Left lung (tissue), 10 donors: ENCODE measurements around the gene NFKBIA. TPM values are rescaled to one million over a fixed set of nuclear protein-coding genes. Genes with fewer than 3 reads are reported as not detected.
"Not testable (repeated sequence)": the region's sequence is repeated elsewhere in the genome, so short reads cannot be mapped to it uniquely, and the experiment has no call there.

Experiments used
- ATAC-seq: fragments of 200-7000 bp; cut with Tn5 transposase; one replicate; pipeline ENCODE4 v1.9.1; 2020; ENCODE audit warnings: moderate library complexity
- DNase-seq, 4 donors: peaks; one replicate each; pipeline ENCODE4 v3.0.0-alpha.2; 2013 to 2020
- H3K27ac ChIP-seq, 2 donors: fragments of 200-600 bp; sonication (generic) in 1 of 2; one replicate each; pipeline versions ENCODE4 v1.5.0 to v1.8.0; 2020 to 2021
- H3K27me3 ChIP-seq, 2 donors: fragments of 200-600 bp; sonication (generic) in 1 of 2; one replicate each; pipeline versions ENCODE4 v1.5.0 to v1.8.0; 2020 to 2021
- H3K36me3 ChIP-seq, 2 donors: fragments of 200-600 bp; sonication (generic) in 1 of 2; one replicate each; pipeline versions ENCODE4 v1.5.0 to v1.8.0; 2020 to 2021
- H3K4me1 ChIP-seq, 2 donors: fragments of 200-600 bp; one replicate each; pipeline ENCODE4 v1.8.0; 2021
- H3K4me3 ChIP-seq, 2 donors: fragments of 200-600 bp; sonication (generic) in 1 of 2; one replicate each; pipeline versions ENCODE4 v1.5.0 to v1.8.0; 2020 to 2021; ENCODE audit warnings: mild to moderate bottlenecking in 1 of 2
- H3K9me3 ChIP-seq, 2 donors: fragments of 200-600 bp; sonication (generic) in 1 of 2; one replicate each; pipeline versions ENCODE4 v1.5.0 to v1.8.0; 2020 to 2021
- CTCF ChIP-seq, 2 donors: fragments of 200-600 bp; sonication (generic) in 1 of 2; IDR thresholded peaks; one replicate each; pipeline versions ENCODE4 v1.5.0 to v1.8.0; 2021; ENCODE audit warnings: antibody characterized with exemption in 2 of 2
- intact Hi-C, 2 donors: fragments of 100-400 bp; cut with DNase I; formaldehyde crosslinking; loops; one replicate each; pipeline versions ENCODE4 v1.11.2 to v1.14.2; 2022
- polyA plus RNA-seq, 6 donors: library from polyadenylated mRNA; unstranded; fragments of 120-200 nt; gene quantifications; one replicate each; pipeline ENCODE4 v1.2.1, GENCODE V29; 2013; ENCODE audit not compliant: insufficient read length in 6 of 6
- total RNA-seq, 2 donors: library from RNA; stranded (reverse); fragmentation: NEBNext Ultra II Directional; extraction: Animal tissue kit (Norgen Biotek cat#: 25700); gene quantifications; one replicate each; pipeline ENCODE4 v1.2.1, GENCODE V29; 2021
- donor health status: DM: no; HTN: yes; CAD: no.
- donor health status: DM: no; HTN: no; CAD: no.

Gene NFKBIA
- total and polyA plus RNA-seq, 8 donors, result 74.7 to 348 (median 99.7) TPM

GRCh38 chr14:35365130-35366055 lies 39.2 kb downstream of the NFKBIA start:
- no peak for TF ChIP-seq CTCF (IDR thresholded peaks at IDR 0.05)
- Histone ChIP-seq H3K9me3 (no peaks in the 10 kb centered on the region), H3K4me3 (no peak overlapping the region), H3K27me3 (no peaks in the 10 kb centered on the region), H3K27ac (peak overlapping the region; percentile 84 to 88), H3K36me3 (no peaks in the 10 kb centered on the region), H3K4me1 (peaks cover 28 to 87% of the 10 kb centered on the region in 2 donors)
- intact Hi-C loops, result no loop called here
- DNase-seq, result peak in 2 of 4 donors; percentile 88 to 89
- peak; percentile 87 for ATAC-seq

- Histone ChIP-seq H3K4me1 (peaks cover 28 to 62% of the 10 kb centered on the region in 2 donors), H3K27me3 (no peaks in the 10 kb centered on the region), H3K27ac (peak overlapping the region; percentile 39 to 59), H3K4me3 (no peak overlapping the region), H3K36me3 (no peaks in the 10 kb centered on the region), H3K9me3 (no peaks in the 10 kb centered on the region)
- intact Hi-C loops, result no loop called here
- DNase-seq, result no peak
- no peak for TF ChIP-seq CTCF (IDR thresholded peaks at IDR 0.05)
- peak; percentile 60 for ATAC-seq
Measured at GRCh38 chr14:35362911-35363374, 41.6 kb downstream of the NFKBIA start.

GRCh38 chr14:35362450-35362849 lies 42.1 kb downstream of the NFKBIA start:
- no peaks in the 10 kb centered on the region for H3K9me3 ChIP-seq
- no peaks in the 10 kb centered on the region for H3K36me3 ChIP-seq
- H3K4me3 ChIP-seq, result no peak overlapping the region
- DNase-seq, result no peak
- no peak for TF ChIP-seq CTCF (IDR thresholded peaks at IDR 0.05)
- H3K27ac ChIP-seq, result peak overlapping the region; percentile 37 to 44
- H3K4me1 ChIP-seq, result peaks cover 28 to 57% of the 10 kb centered on the region in 2 donors
- no peaks in the 10 kb centered on the region for H3K27me3 ChIP-seq
- ATAC-seq, result peak; percentile 4
- intact Hi-C loops, result no loop called here

- Histone ChIP-seq H3K4me1 (peaks cover 25 to 45% of the 10 kb centered on the region in 2 donors), H3K27ac (no peak overlapping the region), H3K4me3 (no peak overlapping the region), H3K27me3 (no peaks in the 10 kb centered on the region), H3K36me3 (no peaks in the 10 kb centered on the region), H3K9me3 (no peaks in the 10 kb centered on the region)
- DNase-seq (no peak), ATAC-seq (no peak)
- TF ChIP-seq CTCF (IDR thresholded peaks at IDR 0.05), result no peak
- intact Hi-C loops, result no loop called here
Measured at GRCh38 chr14:35361141-35361480, 43.4 kb downstream of the NFKBIA start.

GRCh38 chr14:35359655-35360054 lies 44.9 kb downstream of the NFKBIA start:
- DNase-seq, H3K36me3 ChIP-seq, H3K27me3 ChIP-seq, ATAC-seq, H3K9me3 ChIP-seq, intact Hi-C loops, H3K27ac ChIP-seq, H3K4me3 ChIP-seq: not testable (repeated sequence)
- peaks cover 20 to 36% of the 10 kb centered on the region in 2 donors for H3K4me1 ChIP-seq
